Fibroblast of lung (primary cell): ENCODE measurements around the gene PIK3R2.

ENCODE experiments used
- CTCF ChIP-seq, 2 donors: IDR thresholded peaks in 1 of 2; conservative IDR thresholded peaks in 1 of 2; 1 replicate in 1 of 2; 2 replicates in 1 of 2; pipeline ENCODE4 v1.5.1; 2011 to 2012; ENCODE audit warnings: low read length in 2 of 2, control low read depth in 1 of 2, inconsistent platforms in 1 of 2, low read depth in 1 of 2, mild to moderate bottlenecking in 1 of 2
- EZH2 ChIP-seq: IDR thresholded peaks from 2 replicates; pipeline ENCODE4 v1.5.1; 2012; ENCODE audit warnings: low read length, control low read depth, mild to moderate bottlenecking; ENCODE audit errors: missing control alignments

- TF ChIP-seq CTCF (conservative IDR thresholded peaks at IDR 0.05 in 1 of 2, IDR thresholded peaks at IDR 0.05 in 1 of 2; ENCODE audit: low read depth in 1 of 2, low read length in 2 of 2): no peak
- TF ChIP-seq EZH2: no peak
These were observed 32.6 kb downstream of the PIK3R2 start for GRCh38 chr19:18185538-18185937.
